Coronary artery (tissue), 2 donors: ENCODE measurements around the gene ANKS1B.

Experiments
- DNase-seq: peaks from one replicate; pipeline ENCODE4 v3.0.0-alpha.2; 2017; ENCODE audit warnings: low spot score
- H3K27ac ChIP-seq, 2 donors: fragments of 200-600 bp; sonication (generic); one replicate each; pipeline ENCODE4 v1.5.1; 2016 to 2019
- H3K4me3 ChIP-seq: fragments of 200-600 bp; sonication (generic); 2 replicates; pipeline ENCODE4 v1.5.1; 2016; ENCODE audit warnings: mild to moderate bottlenecking, moderate library complexity
- TF ChIP-seq, protein P1 (sequence below): fragments of 200-600 bp; sonication (generic); IDR thresholded peaks from one replicate; pipeline ENCODE4 v1.5.1; 2019; ENCODE audit warnings: antibody characterized with exemption

ANKS1B gene

DNA sequence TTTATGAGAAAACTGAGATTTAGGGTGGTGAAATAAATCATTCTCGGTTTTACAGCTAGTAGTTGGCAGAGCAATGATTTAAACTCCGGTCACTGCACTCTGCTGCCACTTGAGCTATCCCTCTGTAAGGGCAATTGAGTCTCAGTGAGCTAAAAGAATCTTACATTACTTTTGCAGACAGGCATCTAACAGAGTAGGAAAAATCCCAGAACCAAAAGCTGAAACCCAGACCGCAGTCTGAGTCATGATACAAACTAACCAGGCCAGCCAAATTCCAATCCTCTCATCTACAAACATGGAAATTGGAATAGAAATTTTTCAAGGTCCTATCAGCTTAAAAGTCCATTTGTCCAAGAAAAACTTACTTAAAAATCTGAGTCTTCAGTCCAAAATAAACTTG is 73.7 kb downstream of the ANKS1B start:
- Histone ChIP-seq H3K4me3 (peak overlapping the region; percentile 55), H3K27ac (peak overlapping the region; percentile 76)
- peak; percentile 75 for DNase-seq
- TF ChIP-seq, protein P1, sequence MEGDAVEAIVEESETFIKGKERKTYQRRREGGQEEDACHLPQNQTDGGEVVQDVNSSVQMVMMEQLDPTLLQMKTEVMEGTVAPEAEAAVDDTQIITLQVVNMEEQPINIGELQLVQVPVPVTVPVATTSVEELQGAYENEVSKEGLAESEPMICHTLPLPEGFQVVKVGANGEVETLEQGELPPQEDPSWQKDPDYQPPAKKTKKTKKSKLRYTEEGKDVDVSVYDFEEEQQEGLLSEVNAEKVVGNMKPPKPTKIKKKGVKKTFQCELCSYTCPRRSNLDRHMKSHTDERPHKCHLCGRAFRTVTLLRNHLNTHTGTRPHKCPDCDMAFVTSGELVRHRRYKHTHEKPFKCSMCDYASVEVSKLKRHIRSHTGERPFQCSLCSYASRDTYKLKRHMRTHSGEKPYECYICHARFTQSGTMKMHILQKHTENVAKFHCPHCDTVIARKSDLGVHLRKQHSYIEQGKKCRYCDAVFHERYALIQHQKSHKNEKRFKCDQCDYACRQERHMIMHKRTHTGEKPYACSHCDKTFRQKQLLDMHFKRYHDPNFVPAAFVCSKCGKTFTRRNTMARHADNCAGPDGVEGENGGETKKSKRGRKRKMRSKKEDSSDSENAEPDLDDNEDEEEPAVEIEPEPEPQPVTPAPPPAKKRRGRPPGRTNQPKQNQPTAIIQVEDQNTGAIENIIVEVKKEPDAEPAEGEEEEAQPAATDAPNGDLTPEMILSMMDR = no peak

DNA sequence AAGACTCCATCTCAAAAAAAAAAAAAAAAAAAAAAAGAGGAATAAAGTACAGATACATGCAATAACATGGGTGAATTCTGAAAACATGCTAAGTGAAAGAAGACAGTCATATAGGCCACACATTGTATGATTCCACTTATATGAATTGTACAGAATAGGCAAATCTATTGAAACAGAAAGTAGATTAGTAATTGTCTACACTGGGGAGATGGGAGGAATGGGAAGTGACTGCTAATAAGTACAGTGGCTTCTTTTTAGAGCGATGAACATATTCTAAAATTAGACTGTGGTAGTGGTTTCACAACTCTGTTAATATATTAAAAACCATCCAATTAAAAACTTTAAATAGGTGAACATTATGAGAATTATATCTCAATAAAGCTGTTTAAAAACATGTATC is 74.4 kb downstream of the ANKS1B start:
- Histone ChIP-seq H3K4me3 (peak overlapping the region; percentile 13), H3K27ac (peak overlapping the region; percentile 76)
- DNase-seq = no peak
- TF ChIP-seq, protein P1 = no peak

DNA sequence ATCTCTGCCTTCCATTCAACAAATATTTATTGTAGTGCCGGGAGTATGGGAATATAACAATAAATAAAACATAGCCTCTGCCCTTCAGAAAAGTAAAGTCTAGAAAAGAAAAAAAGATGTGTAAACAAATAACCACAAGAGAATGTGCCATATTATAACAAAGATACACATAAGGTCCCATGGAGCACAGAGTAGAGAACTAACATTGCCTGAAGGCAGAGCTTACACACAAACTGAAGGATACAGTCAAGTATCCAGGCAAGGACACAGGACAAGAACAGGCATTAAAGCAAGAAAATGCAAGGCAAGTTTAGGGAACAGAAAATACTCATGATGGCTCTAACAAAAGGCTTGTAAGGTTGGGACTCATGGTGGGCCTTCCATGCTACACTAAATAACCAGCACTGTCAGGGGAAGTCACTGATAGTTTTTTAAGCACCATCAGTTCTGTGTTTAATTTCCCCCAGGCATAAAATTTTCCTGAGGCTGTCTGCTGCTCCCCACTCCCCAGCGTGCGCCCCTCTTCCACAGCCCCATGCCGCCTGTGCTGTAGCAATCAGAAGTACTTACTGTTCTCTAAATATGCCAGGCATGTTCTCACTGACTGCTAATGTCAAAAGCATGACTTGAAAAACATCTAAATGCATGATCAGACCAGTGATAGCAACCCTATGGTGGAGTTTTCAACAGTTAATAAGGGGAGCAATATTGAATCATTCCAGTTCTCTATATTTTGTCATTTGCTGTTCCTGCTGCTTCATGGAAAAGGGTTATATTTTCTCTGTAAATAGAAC is 77.8 kb downstream of the ANKS1B start:
- DNase-seq = no peak
- Histone ChIP-seq H3K27ac (no peak overlapping the region), H3K4me3 (no peak overlapping the region)
- TF ChIP-seq, protein P1 = no peak

DNA sequence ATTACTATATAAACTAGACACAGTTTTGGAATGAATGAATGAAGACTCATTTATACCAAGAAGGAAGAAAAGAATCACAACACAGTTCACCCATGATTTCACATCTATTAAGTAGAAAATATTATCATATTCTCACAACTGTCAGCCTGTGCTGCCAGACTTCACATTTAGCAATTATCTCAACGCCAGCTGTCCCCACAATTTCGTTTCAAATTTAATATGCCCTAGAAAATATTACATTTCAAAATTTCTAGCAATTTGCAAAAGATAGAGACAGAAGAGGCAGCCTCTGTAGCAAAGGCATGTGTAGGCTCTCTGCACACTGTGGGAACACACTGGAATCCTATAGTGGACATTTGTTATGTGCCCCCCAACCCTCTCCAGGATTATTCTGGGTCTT is 83.6 kb downstream of the ANKS1B start:
- TF ChIP-seq, protein P1 = no peak
- no peak overlapping the region for H3K27ac ChIP-seq
- DNase-seq = no peak

DNA sequence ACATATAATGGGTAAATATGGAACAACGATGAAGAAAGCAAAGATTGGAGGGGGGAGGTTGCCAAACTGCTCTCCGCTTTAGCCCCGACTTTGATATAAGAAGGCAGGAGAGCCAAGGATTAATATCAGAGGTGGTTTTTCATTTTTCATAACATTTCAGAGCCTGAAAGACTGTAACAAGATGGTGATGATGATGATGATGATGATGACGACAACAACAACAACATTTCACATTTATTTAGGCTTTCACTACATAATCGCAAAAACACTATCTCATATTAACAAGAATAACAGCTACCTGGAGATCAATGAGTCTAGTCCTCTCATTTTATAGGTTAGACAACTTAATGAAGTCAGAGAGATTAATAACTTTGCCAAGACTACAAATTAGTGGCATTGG is 86.1 kb downstream of the ANKS1B start:
- TF ChIP-seq, protein P1 = no peak
- no peak overlapping the region for H3K4me3 ChIP-seq
- DNase-seq = no peak
- H3K27ac ChIP-seq = no peak overlapping the region

More for the DNA sequence above, 83.6 kb downstream of the ANKS1B start:
- H3K4me3 ChIP-seq = no peak overlapping the region

DNA sequence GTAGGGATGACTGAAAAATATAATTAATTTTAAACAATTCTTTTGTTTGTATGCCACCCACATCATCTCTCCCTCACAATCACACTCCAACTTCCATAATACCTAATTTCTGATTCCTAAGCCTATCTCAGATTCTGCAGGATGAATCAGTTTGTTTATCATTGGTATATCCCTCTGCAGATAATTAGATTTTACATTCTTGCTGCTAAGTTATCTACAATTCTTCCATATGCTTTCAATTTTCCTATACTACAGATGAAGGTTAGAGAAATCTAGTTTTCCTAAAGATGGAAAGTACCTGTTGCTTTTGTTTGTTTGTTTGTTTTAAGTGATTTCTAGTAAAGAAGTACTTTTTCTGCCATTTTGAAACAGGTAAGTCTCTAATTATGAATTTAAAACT is 105.3 kb downstream of the ANKS1B start:
- H3K4me3 ChIP-seq = no peak overlapping the region
- no peak overlapping the region for H3K27ac ChIP-seq
- TF ChIP-seq, protein P1 = no peak
- DNase-seq = no peak

DNA sequence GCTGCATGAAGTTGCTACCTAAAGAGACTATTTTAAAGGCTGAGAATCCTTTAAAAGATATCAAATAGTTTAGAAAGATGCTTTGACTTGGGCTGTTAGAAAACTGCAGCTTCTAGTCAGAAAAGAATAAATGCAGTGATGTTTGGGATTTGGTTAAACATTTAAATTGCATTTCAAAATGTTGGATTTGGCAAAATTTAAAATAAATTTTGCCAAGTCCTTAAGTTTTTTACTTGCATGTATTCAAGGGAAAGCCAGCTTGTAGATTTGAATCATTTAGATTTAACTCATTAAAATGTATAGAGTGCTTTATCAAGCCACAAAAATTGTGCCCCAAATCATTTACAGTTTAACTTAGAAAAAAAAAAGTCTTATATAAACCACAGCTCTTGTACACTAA is 109.7 kb downstream of the ANKS1B start:
- no peak for DNase-seq
- no peak overlapping the region for H3K4me3 ChIP-seq
- TF ChIP-seq, protein P1 = no peak
- no peak overlapping the region for H3K27ac ChIP-seq
